Measurements from ENCODE around the gene TM2D3. TPM values are rescaled to one million over a fixed set of nuclear protein-coding genes. Genes with fewer than 3 reads are reported as not detected.

TM2D3 gene
- total RNA-seq, 1 experiment from 2014 or later = 26.2 TPM

- intact Hi-C loops (cut with micrococcal nuclease) = no loop called here
- BruUV-seq (replicated peaks) = no TSS peak
- H3K4me3 Mint-ChIP-seq (ENCODE audit: unreplicated experiment) = no peak overlapping the region
- H3K4me1 Mint-ChIP-seq (ENCODE audit: insufficient read depth, unreplicated experiment) = peaks cover 16% of the 10 kb centered on the region
- no peaks in the 10 kb centered on the region for H3K36me3 Mint-ChIP-seq (ENCODE audit: insufficient read depth, unreplicated experiment)
- no peaks in the 10 kb centered on the region for H3K9me3 Mint-ChIP-seq (ENCODE audit: unreplicated experiment)
- H3K27me3 Mint-ChIP-seq (ENCODE audit: insufficient read depth, unreplicated experiment) = no peaks in the 10 kb centered on the region
- ChIA-PET CTCF (interaction anchor here (0.7 to 1.1 kb wide), 2 partner anchors 115 to 328 kb away, joined by 3 to 4 read pairs; no protein-coding TSS in a partner anchor), POLR2A (no interaction called here)
- DNase-seq (ENCODE audit: unreplicated experiment) = no peak
- TF ChIP-seq CTCF (IDR thresholded peaks at IDR 0.05; ENCODE audit: unreplicated experiment) = no peak
- H3K27ac Mint-ChIP-seq (ENCODE audit: low read depth, unreplicated experiment) = no peak overlapping the region
Observed at GRCh38 chr15:101617390-101617965, 34.7 kb downstream of the TM2D3 start.

- H3K9me3 Mint-ChIP-seq (ENCODE audit: unreplicated experiment) = no peaks in the 10 kb centered on the region
- ChIA-PET CTCF (interaction anchor here (0.6 to 1.0 kb wide), 2 partner anchors 267 to 274 kb away, joined by 3 to 4 read pairs; no protein-coding TSS in a partner anchor), POLR2A (interaction anchor here (0.8 to 0.9 kb wide), 2 partner anchors 21 to 25 kb away, joined by 3 read pairs; no protein-coding TSS in a partner anchor)
- no peak overlapping the region for H3K4me3 Mint-ChIP-seq (ENCODE audit: unreplicated experiment)
- H3K36me3 Mint-ChIP-seq (ENCODE audit: insufficient read depth, unreplicated experiment) = no peaks in the 10 kb centered on the region
- DNase-seq (ENCODE audit: unreplicated experiment) = peak; percentile 74
- BruUV-seq (replicated peaks) = no TSS peak
- TF ChIP-seq CTCF (IDR thresholded peaks at IDR 0.05; ENCODE audit: unreplicated experiment) = no peak
- peaks cover 16% of the 10 kb centered on the region for H3K4me1 Mint-ChIP-seq (ENCODE audit: insufficient read depth, unreplicated experiment)
- intact Hi-C loops (cut with micrococcal nuclease) = no loop called here
- no peak overlapping the region for H3K27ac Mint-ChIP-seq (ENCODE audit: low read depth, unreplicated experiment)
- H3K27me3 Mint-ChIP-seq (ENCODE audit: insufficient read depth, unreplicated experiment) = no peaks in the 10 kb centered on the region
Observed at GRCh38 chr15:101615986-101616848, 36.0 kb downstream of the TM2D3 start.

GRCh38 chr15:101615414-101615985, 36.7 kb downstream of the TM2D3 start:
- intact Hi-C loops (cut with micrococcal nuclease) = no loop called here
- no peak for TF ChIP-seq CTCF (IDR thresholded peaks at IDR 0.05; ENCODE audit: unreplicated experiment)
- no peak for DNase-seq (ENCODE audit: unreplicated experiment)
- H3K36me3 Mint-ChIP-seq (ENCODE audit: insufficient read depth, unreplicated experiment) = no peaks in the 10 kb centered on the region
- H3K4me3 Mint-ChIP-seq (ENCODE audit: unreplicated experiment) = no peak overlapping the region
- BruUV-seq (replicated peaks) = no TSS peak
- ChIA-PET CTCF (interaction anchor here (1.0 kb wide), 1 partner anchor 267 kb away, joined by 4 read pairs; no protein-coding TSS in a partner anchor), POLR2A (interaction anchor here (0.8 to 0.9 kb wide), 2 partner anchors 22 to 25 kb away, joined by 3 read pairs; no protein-coding TSS in a partner anchor)
- no peaks in the 10 kb centered on the region for H3K27me3 Mint-ChIP-seq (ENCODE audit: insufficient read depth, unreplicated experiment)
- peaks cover 16% of the 10 kb centered on the region for H3K4me1 Mint-ChIP-seq (ENCODE audit: insufficient read depth, unreplicated experiment)
- H3K9me3 Mint-ChIP-seq (ENCODE audit: unreplicated experiment) = no peaks in the 10 kb centered on the region
- H3K27ac Mint-ChIP-seq (ENCODE audit: low read depth, unreplicated experiment) = no peak overlapping the region

- H3K27me3 Mint-ChIP-seq (ENCODE audit: insufficient read depth, unreplicated experiment) = no peaks in the 10 kb centered on the region
- H3K4me3 Mint-ChIP-seq (ENCODE audit: unreplicated experiment) = no peak overlapping the region
- H3K36me3 Mint-ChIP-seq (ENCODE audit: insufficient read depth, unreplicated experiment) = no peaks in the 10 kb centered on the region
- no TSS peak for BruUV-seq (replicated peaks)
- peaks cover 16% of the 10 kb centered on the region for H3K4me1 Mint-ChIP-seq (ENCODE audit: insufficient read depth, unreplicated experiment)
- no peaks in the 10 kb centered on the region for H3K9me3 Mint-ChIP-seq (ENCODE audit: unreplicated experiment)
- intact Hi-C loops (cut with micrococcal nuclease) = no loop called here
- TF ChIP-seq CTCF (IDR thresholded peaks at IDR 0.05; ENCODE audit: unreplicated experiment) = no peak
- CTCF ChIA-PET = interaction anchor here (0.7 kb wide), 1 partner anchor 74 kb away, joined by 4 read pairs; no protein-coding TSS in a partner anchor
- POLR2A ChIA-PET = interaction anchor here (0.9 kb wide), 1 partner anchor 24 kb away, joined by 3 read pairs; no protein-coding TSS in a partner anchor
- DNase-seq (ENCODE audit: unreplicated experiment) = no peak
- no peak overlapping the region for H3K27ac Mint-ChIP-seq (ENCODE audit: low read depth, unreplicated experiment)
Observed at GRCh38 chr15:101614761-101615160, 37.4 kb downstream of the TM2D3 start.

Measured in MCF 10A (cell line).